Measurements from ENCODE around the gene AKAP7.

Gene AKAP7

DNA sequence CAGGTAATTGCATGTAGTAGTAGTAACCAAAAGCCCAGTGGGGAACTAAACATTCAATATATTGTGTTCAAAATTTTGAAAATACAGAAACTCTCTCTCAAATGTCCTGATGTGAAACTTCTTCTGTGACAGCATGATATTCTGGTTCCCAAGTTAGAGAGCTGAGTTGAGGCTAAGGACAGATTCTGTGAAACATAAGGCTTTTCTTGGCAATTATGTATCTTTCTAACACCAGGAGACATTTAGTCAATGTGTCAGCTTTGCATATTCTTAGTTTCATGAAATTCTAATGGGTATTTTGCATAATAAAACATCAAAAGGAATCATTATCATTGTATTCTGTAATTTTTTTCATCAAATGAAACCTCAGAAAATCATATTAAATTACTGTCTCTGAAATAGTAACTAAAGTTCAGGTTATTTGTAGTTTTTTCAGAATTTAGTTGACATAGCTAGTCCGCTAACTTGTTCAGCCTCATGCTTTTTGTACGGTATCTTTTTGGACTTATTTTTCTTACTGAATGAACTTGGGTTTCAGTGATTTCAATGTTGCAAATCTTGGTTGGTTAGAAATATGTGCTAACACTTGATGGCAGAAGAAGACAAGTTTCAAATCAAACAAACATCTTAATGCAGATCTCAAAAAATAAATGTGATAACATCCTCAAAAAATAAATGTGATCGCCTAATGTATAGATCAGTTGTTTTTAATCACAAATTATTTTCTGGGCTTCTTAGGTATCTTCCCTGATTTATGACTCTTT lies 70.4 kb downstream of the AKAP7 start:
- DNase-seq: no peak

DNA sequence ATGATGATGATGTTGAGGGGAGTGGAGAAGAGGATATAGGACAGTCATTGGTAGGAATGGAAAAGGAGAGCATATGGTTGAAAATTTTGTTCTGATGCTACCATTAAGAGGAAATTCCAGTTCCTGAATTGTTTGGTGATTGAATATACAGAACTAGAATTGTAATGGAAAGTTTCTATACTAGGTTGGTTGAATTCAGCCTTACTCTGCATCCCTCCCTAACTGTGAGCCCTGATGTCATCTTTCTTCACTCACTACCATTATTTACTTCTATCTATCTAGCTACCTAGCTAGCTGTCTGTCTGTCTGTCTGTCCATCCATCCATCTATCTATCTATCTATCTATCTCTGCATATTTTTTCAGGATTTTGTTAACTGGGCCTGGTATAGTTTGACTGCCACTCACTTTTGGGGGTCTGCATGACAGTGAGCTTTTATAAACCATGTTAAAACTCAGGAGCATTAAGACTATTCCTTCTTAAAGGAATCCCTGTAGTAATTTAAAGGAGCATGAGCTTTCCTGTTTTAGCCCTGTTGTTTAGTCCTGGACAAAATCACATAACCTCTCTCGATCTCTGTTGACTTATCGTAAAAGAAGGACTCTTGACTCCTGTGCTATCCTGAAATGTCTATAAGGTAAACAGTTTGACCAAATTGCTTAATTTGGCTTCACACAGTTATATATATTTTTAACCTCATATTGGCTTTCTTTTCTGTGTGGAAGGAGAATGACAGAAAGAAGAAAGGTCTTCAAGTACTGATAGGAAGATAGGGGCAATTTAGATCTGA lies 71.4 kb downstream of the AKAP7 start:
- DNase-seq: no peak

DNA sequence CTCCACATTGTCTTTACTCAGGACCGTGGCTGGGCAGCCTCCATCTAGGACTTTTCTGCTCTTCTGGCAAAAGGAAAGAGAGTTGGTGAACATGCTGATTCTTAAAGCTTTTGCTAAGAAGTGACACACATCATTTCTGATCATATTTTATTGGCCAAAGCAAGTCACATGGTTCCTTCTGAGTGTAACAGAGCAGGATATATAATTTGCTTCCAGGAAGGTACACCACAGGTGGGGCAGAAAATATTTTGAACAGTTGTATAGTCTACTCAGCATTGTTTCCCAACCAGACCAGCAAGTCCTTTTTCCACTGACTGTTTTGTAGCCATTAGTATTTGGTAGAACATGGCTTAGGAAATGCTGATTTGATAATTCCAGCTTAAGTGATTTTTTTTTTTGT lies 73.5 kb downstream of the AKAP7 start:
- DNase-seq: no peak

GRCh38 chr6:131210469-131210868 lies 75.2 kb downstream of the AKAP7 start:
- no peak for DNase-seq

- DNase-seq: no peak
Observed at GRCh38 chr6:131212024-131212423, 76.8 kb downstream of the AKAP7 start.

- no peak for DNase-seq
Observed at GRCh38 chr6:131212913-131213312, 77.6 kb downstream of the AKAP7 start.

DNA sequence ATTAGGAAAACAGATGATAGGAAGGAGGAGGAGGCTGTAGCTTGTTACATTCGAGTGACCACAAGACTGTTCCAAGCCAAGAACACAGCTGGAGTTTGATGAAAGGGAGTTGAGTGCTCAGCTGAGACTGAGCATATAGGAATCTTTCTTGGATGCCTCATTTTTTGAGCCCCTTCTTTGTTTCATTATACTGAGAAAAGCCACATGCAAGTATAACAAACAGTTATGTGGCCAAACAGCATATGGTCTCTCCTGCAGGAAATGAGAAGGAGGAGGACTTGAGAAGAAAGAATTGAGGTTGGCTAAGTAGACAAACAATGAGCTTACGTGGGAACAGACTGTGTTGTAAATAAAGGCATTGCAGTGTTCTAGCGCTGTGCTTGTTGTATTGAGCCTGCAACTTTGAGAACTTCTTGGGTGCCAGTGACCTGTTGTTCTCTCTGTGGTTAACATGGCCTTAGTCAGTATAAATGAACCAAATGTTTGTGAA lies 78.3 kb downstream of the AKAP7 start:
- DNase-seq: no peak

GRCh38 chr6:131215219-131215618 lies 80.0 kb downstream of the AKAP7 start:
- no peak for DNase-seq

DNA sequence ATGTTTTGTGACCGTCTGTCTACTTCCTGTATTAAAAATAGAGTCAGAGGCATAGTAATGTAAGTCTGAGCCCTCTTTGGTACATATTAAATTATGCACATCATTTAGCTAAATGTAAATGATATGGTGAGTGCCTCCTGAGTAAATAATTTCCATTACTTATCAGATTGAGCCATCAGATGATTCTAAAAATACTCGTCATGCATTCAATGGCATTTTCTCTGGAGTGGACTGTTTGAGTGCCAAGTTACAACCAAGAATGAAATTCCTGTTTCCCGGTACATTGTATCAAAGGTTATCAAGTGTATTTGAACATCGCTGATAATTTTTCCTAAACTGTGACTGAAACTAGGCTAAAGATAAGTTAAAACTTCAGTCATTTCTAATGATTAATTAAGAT lies 81.0 kb downstream of the AKAP7 start:
- peak; percentile 6 for DNase-seq

- no peak for DNase-seq
Observed at GRCh38 chr6:131222773-131223172, 87.5 kb downstream of the AKAP7 start.

DNA sequence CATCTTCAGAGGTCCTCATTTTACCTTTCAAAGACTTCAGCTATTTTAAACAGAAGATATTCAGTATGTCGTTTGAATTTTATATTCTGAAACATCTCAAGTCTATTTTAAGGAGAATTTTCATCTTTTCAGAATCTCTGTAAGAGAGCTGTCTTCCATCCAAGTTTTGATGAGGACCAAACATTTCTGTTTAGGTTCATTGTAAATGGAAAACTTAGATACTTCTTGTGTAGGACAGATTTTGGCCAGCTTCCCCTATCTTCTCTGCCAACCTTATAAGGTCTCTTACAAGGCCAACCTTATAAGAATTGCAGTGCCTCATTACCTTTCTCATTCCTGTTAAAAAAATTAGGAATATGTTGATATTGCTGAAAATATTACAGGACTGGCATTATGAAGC lies 88.1 kb downstream of the AKAP7 start:
- no peak for DNase-seq

DNA sequence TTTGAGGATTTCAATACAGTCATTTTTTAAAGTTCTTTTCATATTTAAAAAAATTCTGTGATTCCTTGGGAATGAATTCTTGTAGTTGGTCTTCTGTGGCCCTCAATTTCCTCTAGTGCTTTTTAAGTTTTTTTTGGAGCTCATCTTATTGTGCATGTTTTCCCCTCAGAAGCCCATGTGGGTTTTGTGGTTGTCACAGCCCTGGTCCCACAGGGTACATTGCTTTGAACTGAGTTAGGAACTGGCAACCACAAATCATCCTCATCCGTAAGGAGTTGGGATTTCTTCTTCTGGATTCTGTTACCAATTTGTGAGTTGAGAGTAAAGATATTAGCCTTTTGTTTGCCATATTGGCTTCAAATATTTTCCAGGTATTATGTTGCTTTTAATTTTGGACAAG lies 89.9 kb downstream of the AKAP7 start:
- DNase-seq: no peak

DNA sequence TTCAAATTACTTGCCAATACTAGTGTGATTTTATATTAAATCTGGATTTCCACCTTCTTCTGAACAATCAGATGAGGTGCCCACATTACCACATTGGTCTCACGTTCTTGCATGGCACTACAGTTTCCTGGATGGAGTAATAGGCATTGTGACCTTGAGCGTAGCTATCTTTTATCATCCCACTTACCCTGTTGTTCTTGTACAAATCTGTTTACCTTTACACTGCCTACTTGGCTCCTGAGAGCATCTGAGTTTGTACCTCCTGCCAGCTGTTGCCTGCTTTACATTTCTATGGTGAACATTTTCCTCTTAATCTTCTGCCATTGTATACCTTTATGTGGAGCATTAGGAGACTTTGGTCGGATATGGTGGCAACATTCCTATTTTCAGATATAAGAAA lies 90.7 kb downstream of the AKAP7 start:
- no peak for DNase-seq

GRCh38 chr6:131226459-131227157 lies 91.3 kb downstream of the AKAP7 start:
- DNase-seq: no peak

GRCh38 chr6:131227158-131227543 lies 91.9 kb downstream of the AKAP7 start:
- DNase-seq: no peak

GRCh38 chr6:131231103-131231502 lies 95.8 kb downstream of the AKAP7 start:
- no peak for DNase-seq

DNA sequence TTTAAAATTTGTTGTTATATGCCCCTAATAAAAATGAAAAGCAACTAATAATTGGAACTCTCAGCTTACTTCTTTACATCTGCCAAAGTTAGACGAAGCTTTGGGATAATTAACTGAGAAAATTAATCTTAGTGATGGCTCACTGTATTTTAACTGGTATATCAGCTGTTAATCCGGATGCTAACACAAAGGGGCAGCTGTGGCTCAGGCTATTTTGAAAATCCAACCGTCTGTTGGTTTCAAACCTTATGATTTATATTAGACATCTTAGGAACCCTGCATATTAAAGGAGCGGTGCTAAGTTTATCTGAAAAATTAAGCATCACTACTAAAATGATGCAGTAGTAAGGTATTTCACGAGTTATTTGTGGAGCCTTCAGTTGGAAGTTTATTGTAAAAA lies 96.6 kb downstream of the AKAP7 start:
- DNase-seq: no peak

GRCh38 chr6:131244942-131245341 lies 109.7 kb downstream of the AKAP7 start:
- DNase-seq: no peak

GRCh38 chr6:131250122-131250521 lies 114.9 kb downstream of the AKAP7 start:
- no peak for DNase-seq

DNA sequence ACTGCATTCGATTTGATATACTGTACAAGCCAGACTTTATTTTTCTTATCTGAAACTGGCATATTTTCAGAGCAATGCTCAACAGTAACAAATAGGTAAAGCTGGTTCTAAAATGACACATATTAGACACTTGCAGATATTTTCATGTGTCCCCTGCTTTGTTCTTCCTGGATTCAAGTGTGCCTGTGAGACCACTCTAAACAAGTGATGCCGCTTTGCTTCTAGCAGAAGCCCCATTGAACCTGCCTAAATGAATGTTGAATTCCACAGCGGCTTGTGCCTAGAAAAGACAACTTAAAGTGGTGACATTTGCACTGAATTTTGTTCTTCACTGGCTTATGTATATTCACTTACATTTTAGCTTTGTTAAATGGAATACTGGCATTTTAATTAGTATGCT lies 115.7 kb downstream of the AKAP7 start:
- DNase-seq: no peak

- no peak for DNase-seq
Observed at GRCh38 chr6:131251590-131252199, 116.4 kb downstream of the AKAP7 start.

- DNase-seq: no peak
Observed at GRCh38 chr6:131255434-131255833, 120.2 kb downstream of the AKAP7 start.

- no peak for DNase-seq
Observed at GRCh38 chr6:131255911-131256310, 120.6 kb downstream of the AKAP7 start.
